Ascending aorta (tissue), 2 donors: ENCODE data around the gene RNASEH1. TPM values are rescaled to one million over a fixed set of nuclear protein-coding genes. Genes with fewer than 3 reads are reported as not detected.
"Not testable (repeated sequence)": the region's sequence is repeated elsewhere in the genome, so short reads cannot be mapped to it uniquely, and the experiment has no call there.

ENCODE experiments used
- DNase-seq, 2 donors: peaks; one replicate each; pipeline ENCODE4 v3.0.0-alpha.2; 2019; ENCODE audit warnings: low spot score in 2 of 2
- H3K27ac ChIP-seq, 2 donors: fragments of 200-600 bp; sonication (generic); one replicate each; pipeline ENCODE4 v1.5.1; 2016 to 2017; ENCODE audit warnings: mild to moderate bottlenecking in 1 of 2
- H3K27me3 ChIP-seq: fragments of 200-600 bp; sonication (generic); one replicate; pipeline ENCODE4 v1.5.1; 2017
- H3K36me3 ChIP-seq, 2 donors: fragments of 200-600 bp; sonication (generic); one replicate each; pipeline ENCODE4 v1.5.1; 2016
- H3K4me1 ChIP-seq, 2 donors: fragments of 200-600 bp; sonication (generic); one replicate each; pipeline ENCODE4 v1.5.1; 2016 to 2017; ENCODE audit warnings: mild to moderate bottlenecking in 1 of 2
- H3K4me3 ChIP-seq, 2 donors: fragments of 200-600 bp; sonication (generic); one replicate each; pipeline ENCODE4 v1.5.1; 2016 to 2017; ENCODE audit warnings: mild to moderate bottlenecking in 1 of 2
- H3K9me3 ChIP-seq, 2 donors: fragments of 200-600 bp; sonication (generic); one replicate each; pipeline ENCODE4 v1.5.1; 2016
- CTCF ChIP-seq, 3 experiments: fragments of 200-600 bp in 2 of 3; fragments of 450-650 bp in 1 of 3; sonication (generic) in 2 of 3; IDR thresholded peaks; one replicate each; pipeline ENCODE4 v1.5.1; 2016 to 2019; ENCODE audit warnings: antibody characterized with exemption in 3 of 3, mild to moderate bottlenecking in 1 of 3, moderate library complexity in 1 of 3
- intact Hi-C: fragments of 100-400 bp; cut with DNase I; formaldehyde crosslinking; loops from one replicate; pipeline ENCODE4 v1.15.1; 2023
- total RNA-seq: library from RNA; depleted of rRNA; stranded (reverse); fragments of >200 nt; gene quantifications from one replicate; pipeline ENCODE4 v1.1.0, GENCODE V29; 2016

The RNASEH1 gene
- total RNA-seq, 1 donor from 2014 or later, result 9.3 TPM

- H3K4me3 ChIP-seq, result peak within 1 kb of the TSS; percentile 84 to 93
- H3K36me3 ChIP-seq, result peaks cover 3 to 6% of the 10 kb centered on the region in 2 donors
- no peak for TF ChIP-seq CTCF (IDR thresholded peaks at IDR 0.05)
- peaks cover 7 to 26% of the 10 kb centered on the region in 2 donors for H3K4me1 ChIP-seq
- H3K27me3 ChIP-seq, result no peaks in the 10 kb centered on the region
- peak; percentile 60 to 93 for DNase-seq
- no peaks in the 10 kb centered on the region for H3K9me3 ChIP-seq
- H3K27ac ChIP-seq, result peak within 1 kb of the TSS; percentile 97 to 100
- intact Hi-C loops, result loop anchor here (1.0 kb wide), 3 partner anchors 17 to 49 kb away; partner anchors contain the start of gene RNASEH1
Observed at GRCh38 chr2:3519255-3520205, 38.6 kb downstream of the RNASEH1 start, which contains the start of gene ADI1. Gene ADI1, minus strand, starts transcription at chr2:3519531. Its CDS starts 44 bp downstream, at chr2:3519487.

GRCh38 chr2:3518496-3519254, 39.5 kb downstream of the RNASEH1 start:
- H3K4me1 ChIP-seq, result peaks cover 4 to 18% of the 10 kb centered on the region in 2 donors
- TF ChIP-seq CTCF (IDR thresholded peaks at IDR 0.05), result no peak
- intact Hi-C loops, result loop anchor here (1.0 kb wide), 5 partner anchors 18 to 57 kb away; partner anchors contain the start of genes RNASEH1 and RPS7
- H3K4me3 ChIP-seq, result peak overlapping the region; percentile 84 to 93
- H3K9me3 ChIP-seq, result no peaks in the 10 kb centered on the region
- H3K27ac ChIP-seq, result peak overlapping the region; percentile 97 to 100
- no peaks in the 10 kb centered on the region for H3K27me3 ChIP-seq
- peak; percentile 91 to 98 for DNase-seq
- peaks cover 8 to 10% of the 10 kb centered on the region in 2 donors for H3K36me3 ChIP-seq

GRCh38 chr2:3517948-3518495, 40.1 kb downstream of the RNASEH1 start:
- Histone ChIP-seq H3K9me3 (no peaks in the 10 kb centered on the region), H3K4me1 (peaks cover 4 to 14% of the 10 kb centered on the region in 2 donors), H3K4me3 (peak overlapping the region; percentile 84 to 93), H3K36me3 (peaks cover 15 to 17% of the 10 kb centered on the region in 2 donors), H3K27ac (peak overlapping the region; percentile 97 to 100), H3K27me3 (no peaks in the 10 kb centered on the region)
- no peak for DNase-seq
- intact Hi-C loops, result loop anchor here (1.0 kb wide), 2 partner anchors 25 to 57 kb away; partner anchors contain the start of gene RPS7
- no peak for TF ChIP-seq CTCF (IDR thresholded peaks at IDR 0.05)

GRCh38 chr2:3516831-3517230, 41.3 kb downstream of the RNASEH1 start:
- H3K4me1 ChIP-seq, result peaks cover 3 to 4% of the 10 kb centered on the region in 2 donors
- TF ChIP-seq CTCF (IDR thresholded peaks at IDR 0.05), result no peak
- intact Hi-C loops, result no loop called here
- H3K4me3 ChIP-seq, result no peak overlapping the region
- DNase-seq, result no peak
- H3K9me3 ChIP-seq, result no peaks in the 10 kb centered on the region
- peaks cover 27 to 29% of the 10 kb centered on the region in 2 donors for H3K36me3 ChIP-seq
- no peaks in the 10 kb centered on the region for H3K27me3 ChIP-seq
- H3K27ac ChIP-seq, result no peak overlapping the region

GRCh38 chr2:3515438-3515837, 42.7 kb downstream of the RNASEH1 start:
- H3K4me3 ChIP-seq, H3K4me1 ChIP-seq, DNase-seq, H3K27me3 ChIP-seq, H3K27ac ChIP-seq, intact Hi-C loops, H3K9me3 ChIP-seq: not testable (repeated sequence)
- peaks cover 37 to 42% of the 10 kb centered on the region in 2 donors for H3K36me3 ChIP-seq
